Measurements from ENCODE around the gene PKD2.
"Not testable (repeated sequence)": the region's sequence is repeated elsewhere in the genome, so short reads cannot be mapped to it uniquely, and the experiment has no call there.

Gene PKD2

GRCh38 chr4:88098993-88099752, 91.7 kb downstream of the PKD2 start:
- in situ Hi-C loops (cut with HindIII; ENCODE audit: low pct_ligation_motif_present, low pct_unique_long_range_greater_than_20kb, low sequenced_read_pairs): no loop called here
- DNase-seq: no peak

- no peak for DNase-seq
- in situ Hi-C loops (cut with HindIII; ENCODE audit: low pct_ligation_motif_present, low pct_unique_long_range_greater_than_20kb, low sequenced_read_pairs): no loop called here
Observed at GRCh38 chr4:88101165-88101564, 93.7 kb downstream of the PKD2 start.

GRCh38 chr4:88102026-88102425, 94.6 kb downstream of the PKD2 start:
- in situ Hi-C loops (cut with HindIII; ENCODE audit: low pct_ligation_motif_present, low pct_unique_long_range_greater_than_20kb, low sequenced_read_pairs): no loop called here
- DNase-seq: no peak

GRCh38 chr4:88104902-88105610, 97.6 kb downstream of the PKD2 start:
- DNase-seq: peak; percentile 4
- in situ Hi-C loops (cut with HindIII; ENCODE audit: low pct_ligation_motif_present, low pct_unique_long_range_greater_than_20kb, low sequenced_read_pairs): no loop called here

- no peak for DNase-seq
- in situ Hi-C loops (cut with HindIII; ENCODE audit: low pct_ligation_motif_present, low pct_unique_long_range_greater_than_20kb, low sequenced_read_pairs): no loop called here
Observed at GRCh38 chr4:88106205-88106604, 98.8 kb downstream of the PKD2 start.

GRCh38 chr4:88107406-88108107, 100.1 kb downstream of the PKD2 start:
- in situ Hi-C loops (cut with HindIII; ENCODE audit: low pct_ligation_motif_present, low pct_unique_long_range_greater_than_20kb, low sequenced_read_pairs): no loop called here
- peak; percentile 11 for DNase-seq

- in situ Hi-C loops (cut with HindIII; ENCODE audit: low pct_ligation_motif_present, low pct_unique_long_range_greater_than_20kb, low sequenced_read_pairs): not testable (repeated sequence)
Observed at GRCh38 chr4:88108108-88108465, 100.7 kb downstream of the PKD2 start.

GRCh38 chr4:88108747-88109122, 101.3 kb downstream of the PKD2 start:
- in situ Hi-C loops (cut with HindIII; ENCODE audit: low pct_ligation_motif_present, low pct_unique_long_range_greater_than_20kb, low sequenced_read_pairs): no loop called here
- no peak for DNase-seq

More at GRCh38 chr4:88108108-88108465, 100.7 kb downstream of the PKD2 start:
- DNase-seq: not testable (repeated sequence)

GRCh38 chr4:88109123-88109881, 101.9 kb downstream of the PKD2 start:
- DNase-seq: no peak
- in situ Hi-C loops (cut with HindIII; ENCODE audit: low pct_ligation_motif_present, low pct_unique_long_range_greater_than_20kb, low sequenced_read_pairs): no loop called here

- in situ Hi-C loops (cut with HindIII; ENCODE audit: low pct_ligation_motif_present, low pct_unique_long_range_greater_than_20kb, low sequenced_read_pairs): no loop called here
- no peak for DNase-seq
Observed at GRCh38 chr4:88110826-88111225, 103.4 kb downstream of the PKD2 start.

GRCh38 chr4:88112856-88113255, 105.4 kb downstream of the PKD2 start:
- in situ Hi-C loops (cut with HindIII; ENCODE audit: low pct_ligation_motif_present, low pct_unique_long_range_greater_than_20kb, low sequenced_read_pairs): no loop called here

GRCh38 chr4:88115587-88115986, 108.2 kb downstream of the PKD2 start:
- in situ Hi-C loops (cut with HindIII; ENCODE audit: low pct_ligation_motif_present, low pct_unique_long_range_greater_than_20kb, low sequenced_read_pairs): no loop called here
- no peak for DNase-seq

More at GRCh38 chr4:88112856-88113255, 105.4 kb downstream of the PKD2 start:
- no peak for DNase-seq

GRCh38 chr4:88119943-88120342, 112.5 kb downstream of the PKD2 start:
- in situ Hi-C loops (cut with HindIII; ENCODE audit: low pct_ligation_motif_present, low pct_unique_long_range_greater_than_20kb, low sequenced_read_pairs): no loop called here
- DNase-seq: no peak

- DNase-seq; in situ Hi-C loops (cut with HindIII; ENCODE audit: low pct_ligation_motif_present, low pct_unique_long_range_greater_than_20kb, low sequenced_read_pairs): not testable (repeated sequence)
Observed at GRCh38 chr4:88122260-88122659, 114.8 kb downstream of the PKD2 start.

Data from ACHN (cell line).